ENCODE results near the gene ATRIP. TPM values are rescaled to one million over a fixed set of nuclear protein-coding genes. Genes with fewer than 3 reads are reported as not detected.

Gene ATRIP
- total and polyA plus RNA-seq, 2 of the 8 experiments (the other 6 are each of a cell fraction or from before 2014, with no cell fraction given) = 18.5 to 20.2 TPM

DNA sequence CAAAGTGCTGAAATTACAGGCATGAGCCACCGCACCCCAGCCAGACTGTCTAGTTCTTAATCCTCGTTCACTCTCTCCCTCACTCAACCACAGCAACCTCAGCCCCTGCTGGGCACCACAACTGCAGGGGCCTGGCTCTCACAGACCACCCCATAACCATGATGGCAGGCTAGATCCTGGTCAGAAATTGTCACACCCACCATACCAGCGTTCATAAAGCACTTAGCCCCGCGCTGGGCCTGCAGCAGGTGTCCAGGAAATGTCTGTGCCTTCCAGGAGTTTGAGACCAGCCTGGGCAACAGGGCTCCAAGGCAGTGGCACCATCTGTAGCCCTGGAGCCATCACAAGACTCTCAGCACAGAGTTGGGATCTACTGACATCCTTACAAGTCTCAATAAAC is 55.6 kb downstream of the ATRIP start:
- 96% methylated on average over 5 of the region's 5 CpGs; no CpG with 5 or more reads in 1 of the 2 experiments for WGBS, 2 experiments (ENCODE audit: extremely low coverage in 1 of 2, insufficient coverage in 1 of 2, insufficient read length in 1 of 2, insufficient replicate concordance in 2 of 2, low coverage in 1 of 2, low lambda C conversion rate in 2 of 2, missing lambda C conversion rate in 1 of 2)
- no peaks in the 10 kb centered on the region for H3K9me3 ChIP-seq (ENCODE audit: insufficient read depth in 2 of 2, low read depth in 1 of 2, low read length in 1 of 2)
- no peak overlapping the region for H3K14ac ChIP-seq (ENCODE audit: insufficient read length)
- H2BK5ac ChIP-seq (ENCODE audit: low read depth, low read length) = no peak overlapping the region
- H2AK5ac ChIP-seq (ENCODE audit: low read depth, low read length) = no peak overlapping the region
- ChIA-PET CTCF (ENCODE audit: partially characterized antibody) (interaction anchor here (1.0 to 11.2 kb wide), 4 partner anchors 14 to 46 kb away, joined by 3 to 251 read pairs (median 8); a partner anchor contains a TSS), POLR2A (ENCODE audit: partially characterized antibody) (interaction anchor here (2.7 kb wide), 1 partner anchor 28 kb away, joined by 20 read pairs; no protein-coding TSS in a partner anchor)
- H3K4ac ChIP-seq (replicated peaks; ENCODE audit: insufficient read length, low read depth, low read length) = no peak overlapping the region
- H3K79me1 ChIP-seq (ENCODE audit: low read depth, low read length) = peaks cover 9% of the 10 kb centered on the region
- no peak overlapping the region for H3K9ac ChIP-seq (replicated peaks in 1 of 4; ENCODE audit: extremely low read depth in 1 of 4, low read depth in 3 of 4, low read length in 3 of 4)
- DNase-seq (ENCODE audit: low read depth in 1 of 2, low spot score in 2 of 2) (no peak), FAIRE-seq (no peak)
- peaks cover 0 to 14% (median 10%) of the 10 kb centered on the region in 4 experiments; a peak in 6 of 7 replicates for H3K4me1 ChIP-seq (replicated peaks in 1 of 4; ENCODE audit: control insufficient read depth in 3 of 4, insufficient read depth in 4 of 4, low read length in 3 of 4)
- H3K4me2 ChIP-seq (ENCODE audit: insufficient read depth in 1 of 2, low read depth in 2 of 2, low read length in 2 of 2) = no peak overlapping the region
- H3K79me2 ChIP-seq (ENCODE audit: control insufficient read depth in 1 of 2, insufficient read depth in 2 of 2, low read length in 2 of 2) = peaks cover 0 to 3% of the 10 kb centered on the region in 2 experiments; a peak in 1 of 4 replicates
- H2BK15ac ChIP-seq (ENCODE audit: low read length) = no peak overlapping the region
- H4K91ac ChIP-seq (replicated peaks; ENCODE audit: insufficient read length, low read length) = no peak overlapping the region
- no peak overlapping the region for H2BK20ac ChIP-seq (ENCODE audit: low read length)
- TF ChIP-seq JUND (IDR thresholded peaks at IDR 0.05; ENCODE audit: low read length) = no peak
- no peak for TF ChIP-seq EP300 (IDR thresholded peaks at IDR 0.05; ENCODE audit: borderline replicate concordance in 1 of 2, low read depth in 2 of 2, low read length in 2 of 2)
- no peak for TF ChIP-seq CHD1 (IDR thresholded peaks at IDR 0.05; ENCODE audit: low read depth, low read length)
- no peak for TF ChIP-seq CBX5 (IDR thresholded peaks at IDR 0.05; ENCODE audit: low read depth, low read length)
- TF ChIP-seq EZH2 (IDR thresholded peaks at IDR 0.05; ENCODE audit: low read depth, low read length, severe bottlenecking) = no peak
- no peak for TF ChIP-seq CTBP2 (IDR thresholded peaks at IDR 0.05; ENCODE audit: borderline replicate concordance, insufficient read depth, insufficient read length, low read length)
- TF ChIP-seq SAP30 (IDR thresholded peaks at IDR 0.05; ENCODE audit: insufficient read depth, insufficient replicate concordance, low read length) = no peak
- no peak for TF ChIP-seq CREB1 (IDR thresholded peaks at IDR 0.05)
- TF ChIP-seq, protein P1, sequence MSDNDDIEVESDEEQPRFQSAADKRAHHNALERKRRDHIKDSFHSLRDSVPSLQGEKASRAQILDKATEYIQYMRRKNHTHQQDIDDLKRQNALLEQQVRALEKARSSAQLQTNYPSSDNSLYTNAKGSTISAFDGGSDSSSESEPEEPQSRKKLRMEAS (IDR thresholded peaks at IDR 0.05) = no peak
- no peak for TF ChIP-seq TAF1 (IDR thresholded peaks at IDR 0.05; ENCODE audit: low read depth, low read length)
- TF ChIP-seq HDAC6 (IDR thresholded peaks at IDR 0.05; ENCODE audit: low read depth, low read length) = no peak
- no peak for TF ChIP-seq BRCA1 (IDR thresholded peaks at IDR 0.05; ENCODE audit: low read depth, low read length)
- no peak for TF ChIP-seq JUN (IDR thresholded peaks at IDR 0.05; ENCODE audit: low read depth, low read length)
- no peak overlapping the region for H2AFZ ChIP-seq (ENCODE audit: low read length)
- H4K5ac ChIP-seq (ENCODE audit: insufficient read length, low read depth, low read length) = no peak overlapping the region
- no peak overlapping the region for H4K8ac ChIP-seq (ENCODE audit: extremely low read depth, insufficient read depth, low read length)
- no peak overlapping the region for H3K4me3 ChIP-seq (ENCODE audit: extremely low read depth in 1 of 4, insufficient read depth in 2 of 4, low read depth in 3 of 4, low read length in 4 of 4)
- no peak overlapping the region for H2BK120ac ChIP-seq (replicated peaks; ENCODE audit: low read depth, low read length)
- H2BK12ac ChIP-seq (ENCODE audit: low read depth, low read length) = no peak overlapping the region
- peaks cover 0 to 3% (median 0%) of the 10 kb centered on the region in 4 experiments; a peak in 2 of 7 replicates for H3K27me3 ChIP-seq (replicated peaks in 1 of 4; ENCODE audit: control insufficient read depth in 3 of 4, extremely low read depth in 1 of 4, insufficient read depth in 3 of 4, low read length in 3 of 4)
- H3K36me3 ChIP-seq (ENCODE audit: control insufficient read depth in 2 of 4, insufficient read depth in 4 of 4, low read length in 3 of 4) = peaks cover 0 to 13% (median 5%) of the 10 kb centered on the region in 4 experiments; a peak in 4 of 8 replicates
- H3K23ac ChIP-seq (ENCODE audit: insufficient read length) = no peak overlapping the region
- H3K56ac ChIP-seq (replicated peaks; ENCODE audit: insufficient read length, low read depth, low read length) = no peak overlapping the region
- peaks cover 0 to 2% of the 10 kb centered on the region in 2 experiments for H4K20me1 ChIP-seq (replicated peaks in 1 of 2; ENCODE audit: control insufficient read depth in 1 of 2, insufficient read depth in 2 of 2, low read length in 2 of 2)
- H3K27ac ChIP-seq (ENCODE audit: low read depth, low read length) = no peak overlapping the region
- H3K18ac ChIP-seq (ENCODE audit: extremely low read depth, low read length) = no peak overlapping the region
- H3K23me2 ChIP-seq (ENCODE audit: low read depth, low read length) = peaks cover 11% of the 10 kb centered on the region; the same call in 1 of the 2 replicates

All from H1 (cell line).